Ramos (cell line): ENCODE data around the gene NUF2.

ENCODE experiments used
- in situ Hi-C: fragments of 300-500 bp; cut with MboI; formaldehyde crosslinking; loops from one replicate; pipeline ENCODE4 v1.14.3; 2022; ENCODE audit warnings: low sequenced_read_pairs; ENCODE audit not compliant: unreplicated experiment

NUF2 gene

DNA sequence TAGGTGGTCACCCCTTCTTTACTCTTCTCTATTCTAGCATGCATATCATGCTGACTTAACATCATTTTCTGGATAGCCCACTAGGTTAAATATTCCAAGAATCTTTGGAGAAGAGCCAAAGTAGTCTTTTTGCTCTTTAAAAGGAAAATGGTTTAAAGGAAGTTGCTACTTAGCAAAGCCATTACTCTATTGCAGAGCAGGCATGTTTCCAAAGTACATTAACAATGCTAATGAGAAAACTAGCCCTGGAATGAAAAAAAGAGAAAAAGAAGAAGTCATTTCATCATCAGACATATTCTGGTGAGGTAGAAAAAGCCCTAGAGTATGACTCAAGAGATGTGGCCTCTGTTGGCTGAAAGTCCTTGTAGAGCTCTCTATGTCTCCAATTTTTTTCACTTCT, 74.0 kb downstream of the NUF2 start:
- in situ Hi-C loops = no loop called here

DNA sequence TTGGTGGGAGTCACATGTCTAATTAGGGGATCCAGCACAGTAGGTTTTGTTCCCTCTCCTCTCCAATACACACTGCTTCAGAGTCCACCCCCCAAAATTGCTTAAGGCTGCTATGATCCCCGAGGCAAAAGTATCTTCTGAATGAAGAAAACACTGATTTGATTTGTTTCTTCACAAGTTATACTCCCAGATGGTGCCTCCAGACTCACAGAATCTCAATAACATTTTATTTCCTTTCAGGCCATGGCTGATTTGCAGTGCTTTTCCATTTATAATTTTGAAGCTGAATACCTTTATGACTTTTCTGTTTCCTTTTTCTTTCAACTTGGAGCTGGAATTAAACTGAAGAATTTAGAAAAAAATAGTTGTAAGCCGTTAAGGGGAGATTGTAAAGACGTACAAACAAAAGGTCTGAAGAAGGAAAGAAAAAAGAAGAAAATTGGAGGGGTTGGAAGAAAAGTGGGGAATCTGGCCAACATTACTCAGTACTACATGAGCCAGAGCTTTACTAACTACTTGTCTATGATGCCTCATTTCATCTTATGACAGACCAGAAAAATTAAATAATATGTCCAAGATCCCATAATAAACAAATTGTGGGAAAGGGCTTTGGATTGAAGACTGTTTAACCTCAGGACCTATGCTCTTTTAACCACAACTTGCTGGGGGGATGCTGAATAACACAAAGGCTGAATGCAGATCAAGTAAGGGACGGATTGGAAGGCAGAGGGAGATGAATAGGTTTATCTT, 75.9 kb downstream of the NUF2 start:
- in situ Hi-C loops = no loop called here

DNA sequence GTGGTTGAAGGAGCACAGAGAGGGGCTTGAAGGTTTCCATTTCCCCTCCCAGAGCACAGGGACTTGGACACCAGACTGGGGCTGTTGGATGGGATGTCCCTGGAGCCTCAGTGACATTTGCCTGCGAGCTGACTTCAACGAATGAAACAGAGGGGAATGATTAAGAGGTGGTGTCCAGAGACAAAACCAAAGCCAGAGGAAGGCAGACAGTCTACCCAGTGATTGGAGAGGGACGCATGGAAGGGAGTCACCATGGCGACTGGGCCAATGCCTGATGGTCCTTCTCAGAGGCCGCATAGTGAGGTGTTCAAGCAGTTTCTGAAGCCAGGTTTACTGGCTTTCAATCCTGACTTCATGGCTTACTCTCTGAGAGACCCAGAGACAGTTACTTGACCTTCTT, 77.2 kb downstream of the NUF2 start:
- in situ Hi-C loops = no loop called here

DNA sequence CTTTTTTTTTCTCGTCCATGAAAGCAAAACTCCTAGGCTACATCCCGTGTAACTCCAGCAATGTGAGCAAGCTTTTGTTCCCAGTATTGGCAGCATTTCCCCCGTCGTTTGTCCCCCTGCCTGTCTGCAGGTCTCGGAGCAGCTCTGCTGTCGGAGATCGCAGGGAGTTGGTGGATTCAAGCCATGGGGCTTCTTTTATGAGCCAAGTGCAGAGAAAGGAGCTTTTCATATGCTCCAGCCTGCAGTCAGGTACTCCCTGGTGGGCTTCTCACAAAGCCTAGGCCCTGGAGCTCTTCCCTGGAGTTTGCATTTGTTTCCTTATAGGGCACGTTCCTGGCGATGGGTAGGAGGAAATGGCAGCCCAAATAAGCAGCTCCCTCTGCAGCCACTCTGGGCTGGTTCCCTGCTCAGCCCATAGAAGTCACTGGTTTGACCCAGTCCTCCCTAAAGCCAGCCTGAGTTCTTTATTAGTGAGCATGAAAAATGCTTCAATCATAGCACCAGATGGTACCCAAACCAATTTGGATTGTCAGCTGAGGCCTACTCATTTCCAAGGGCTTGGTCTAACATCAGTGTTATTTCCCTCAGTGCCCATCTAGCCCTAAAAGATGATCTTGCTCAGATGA, 78.3 kb downstream of the NUF2 start:
- in situ Hi-C loops = no loop called here

DNA sequence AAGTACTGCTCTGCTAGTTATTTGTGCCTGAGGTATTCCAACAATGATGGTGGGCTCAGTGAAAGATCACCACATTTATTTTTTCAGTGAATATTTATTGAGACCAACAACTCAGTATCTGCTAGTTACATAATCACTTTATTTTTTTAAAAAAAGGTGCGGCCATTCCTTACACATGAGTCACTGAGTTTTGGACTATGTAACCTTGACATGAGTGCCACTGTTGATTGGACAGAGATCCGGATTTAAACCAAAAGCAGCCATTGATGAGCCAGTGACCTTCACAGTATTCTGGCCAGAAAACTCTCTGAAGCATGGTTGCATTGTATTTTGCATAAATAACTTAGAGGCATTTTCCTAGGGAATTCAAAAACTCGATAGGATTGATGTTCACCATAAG, 79.5 kb downstream of the NUF2 start:
- in situ Hi-C loops = no loop called here
